ENCODE data around the gene DNAAF3. TPM values are rescaled to one million over a fixed set of nuclear protein-coding genes. Genes with fewer than 3 reads are reported as not detected.

DNAAF3 gene
- polyA plus RNA-seq, 1 donor (not counting 4 experiments of a cell fraction or from before 2014, with no cell fraction given) = 14.3 TPM

GRCh38 chr19:55158848-55159749 is 7.3 kb downstream of the DNAAF3 start:
- DNase-seq (ENCODE audit: low read depth, low spot score) = no peak
- peak overlapping the region; percentile 54 for H3K27ac ChIP-seq (ENCODE audit: control insufficient read depth, insufficient read depth, low read length)

GRCh38 chr19:55158423-55158822 is 8.0 kb downstream of the DNAAF3 start:
- DNase-seq (ENCODE audit: low read depth, low spot score) (no peak), FAIRE-seq (no peak)
- Histone ChIP-seq H2AFZ (ENCODE audit: control insufficient read depth, low read length) (no peak overlapping the region), H3K9me3 (ENCODE audit: control insufficient read depth, low read depth, low read length) (no peaks in the 10 kb centered on the region), H3K4me2 (ENCODE audit: control insufficient read depth, extremely low read depth, insufficient read depth, low read depth, low read length) (peak overlapping the region; percentile 82), H3K79me2 (ENCODE audit: control insufficient read depth, insufficient read depth, low read length) (no peaks in the 10 kb centered on the region), H3K36me3 (ENCODE audit: control insufficient read depth in 2 of 2, extremely low read depth in 1 of 2, insufficient read depth in 2 of 2, low read length in 2 of 2) (no peaks in the 10 kb centered on the region), H3K27ac (ENCODE audit: control insufficient read depth, insufficient read depth, low read length) (no peak overlapping the region), H3K9ac (ENCODE audit: control insufficient read depth, extremely low read depth, insufficient read depth, low read length) (no peak overlapping the region), H3K27me3 (ENCODE audit: control insufficient read depth, extremely low read depth, insufficient read depth, low read length) (no peaks in the 10 kb centered on the region), H3K9me1 (ENCODE audit: control insufficient read depth, extremely low read depth, insufficient read depth, low read length) (no peaks in the 10 kb centered on the region), H3K4me3 (ENCODE audit: control insufficient read depth in 2 of 3, extremely low read depth in 1 of 3, insufficient read depth in 2 of 3, low read depth in 1 of 3, low read length in 3 of 3) (no peak overlapping the region), H4K20me1 (ENCODE audit: control insufficient read depth, extremely low read depth, insufficient read depth, low read length) (no peaks in the 10 kb centered on the region), H3K4me1 (ENCODE audit: control insufficient read depth, extremely low read depth, insufficient read depth, low read length) (peaks cover 22% of the 10 kb centered on the region)
- dilution Hi-C loops (cut with MboI; ENCODE audit: extremely low pct_ligation_motif_present, low sequenced_read_pairs) = no loop called here
- no peak for TF ChIP-seq CTCF (optimal IDR thresholded peaks at IDR 0.05 in 1 of 3, IDR thresholded peaks at IDR 0.05 in 1 of 3, conservative IDR thresholded peaks at IDR 0.05 in 1 of 3; ENCODE audit: extremely low read depth in 1 of 3, insufficient read depth in 2 of 3, low read length in 3 of 3)
- no peak for TF ChIP-seq EZH2 (IDR thresholded peaks at IDR 0.05; ENCODE audit: low read length)

More at GRCh38 chr19:55158848-55159749, 7.3 kb downstream of the DNAAF3 start:
- no peak for TF ChIP-seq CTCF (optimal IDR thresholded peaks at IDR 0.05 in 1 of 3, IDR thresholded peaks at IDR 0.05 in 1 of 3, conservative IDR thresholded peaks at IDR 0.05 in 1 of 3; ENCODE audit: extremely low read depth in 1 of 3, insufficient read depth in 2 of 3, low read length in 3 of 3)
- no peak for TF ChIP-seq EZH2 (IDR thresholded peaks at IDR 0.05; ENCODE audit: low read length)
- peak overlapping the region; percentile 13 to 69 (median 48) for H3K4me3 ChIP-seq (ENCODE audit: control insufficient read depth in 2 of 3, extremely low read depth in 1 of 3, insufficient read depth in 2 of 3, low read depth in 1 of 3, low read length in 3 of 3)
- H3K9ac ChIP-seq (ENCODE audit: control insufficient read depth, extremely low read depth, insufficient read depth, low read length) = peak overlapping the region; percentile 64
- H3K4me2 ChIP-seq (ENCODE audit: control insufficient read depth, extremely low read depth, insufficient read depth, low read depth, low read length) = peak overlapping the region; percentile 82
- H3K36me3 ChIP-seq (ENCODE audit: control insufficient read depth in 2 of 2, extremely low read depth in 1 of 2, insufficient read depth in 2 of 2, low read length in 2 of 2) = no peaks in the 10 kb centered on the region
- H3K27me3 ChIP-seq (ENCODE audit: control insufficient read depth, extremely low read depth, insufficient read depth, low read length) = no peaks in the 10 kb centered on the region
- no peaks in the 10 kb centered on the region for H3K9me3 ChIP-seq (ENCODE audit: control insufficient read depth, low read depth, low read length)
- H3K4me1 ChIP-seq (ENCODE audit: control insufficient read depth, extremely low read depth, insufficient read depth, low read length) = peaks cover 22% of the 10 kb centered on the region
- no peaks in the 10 kb centered on the region for H4K20me1 ChIP-seq (ENCODE audit: control insufficient read depth, extremely low read depth, insufficient read depth, low read length)
- H3K9me1 ChIP-seq (ENCODE audit: control insufficient read depth, extremely low read depth, insufficient read depth, low read length) = no peaks in the 10 kb centered on the region
- peak overlapping the region; percentile 33 for H2AFZ ChIP-seq (ENCODE audit: control insufficient read depth, low read length)
- dilution Hi-C loops (cut with MboI; ENCODE audit: extremely low pct_ligation_motif_present, low sequenced_read_pairs) = no loop called here
- H3K79me2 ChIP-seq (ENCODE audit: control insufficient read depth, insufficient read depth, low read length) = no peaks in the 10 kb centered on the region
- peak; percentile 73 for FAIRE-seq
